Common myeloid progenitor, CD34-positive (primary cell): Measurements from ENCODE around the gene MLLT10. TPM values are rescaled to one million over a fixed set of nuclear protein-coding genes. Genes with fewer than 3 reads are reported as not detected.

Experiments
- CTCF ChIA-PET: fragments of 350-600 bp; sonication (Branson Sonifier 250); formaldehyde crosslinking; loops from one replicate; lab custom pipeline; 2021; ENCODE audit warnings: antibody characterized with exemption; lab: Charles Lee
- POLR2A ChIA-PET: fragments of 350-600 bp; sonication (Branson Sonifier 250); formaldehyde crosslinking; loops from one replicate; lab custom pipeline; 2021; ENCODE audit warnings: antibody characterized with exemption; lab: Charles Lee
- DNase-seq, 3 donors: peaks; one replicate each; pipeline versions ENCODE4 v3.0.0 to v3.0.0-alpha.2; 2013
- H3K27ac ChIP-seq, 2 experiments: 1 replicate in 1 of 2; 2 replicates in 1 of 2; pipeline ENCODE4 v1.7.0; 2013; ENCODE audit warnings: inconsistent platforms in 2 of 2, low read length in 2 of 2, mild to moderate bottlenecking in 2 of 2, low read depth in 1 of 2, moderate library complexity in 1 of 2; ENCODE audit not compliant: severe bottlenecking in 2 of 2, insufficient read depth in 1 of 2, poor library complexity in 1 of 2
- H3K27me3 ChIP-seq, 5 experiments: replicated peaks in 2 of 5; 1 replicate in 3 of 5; 2 replicates in 2 of 5; pipeline versions ENCODE4 v1.6.1 to v1.7.0; 2013; ENCODE audit warnings: low read length in 4 of 5, mild to moderate bottlenecking in 2 of 5, moderate library complexity in 2 of 5, inconsistent platforms in 1 of 5; ENCODE audit not compliant: insufficient read depth in 5 of 5, control insufficient read depth in 4 of 5
- H3K36me3 ChIP-seq, 4 experiments: 1 replicate in 2 of 4; 2 replicates in 2 of 4; pipeline versions ENCODE4 v1.6.1 to v1.7.0; 2013; ENCODE audit warnings: low read length in 3 of 4, control low read depth in 1 of 4, mild to moderate bottlenecking in 1 of 4; ENCODE audit not compliant: control insufficient read depth in 4 of 4, insufficient read depth in 4 of 4
- H3K4me1 ChIP-seq, 4 experiments: 1 replicate in 3 of 4; 2 replicates in 1 of 4; pipeline versions ENCODE4 v1.6.1 to v1.7.1; 2013; ENCODE audit warnings: low read length in 3 of 4, mild to moderate bottlenecking in 3 of 4, control low read depth in 1 of 4, inconsistent platforms in 1 of 4, moderate library complexity in 1 of 4; ENCODE audit not compliant: control insufficient read depth in 4 of 4, insufficient read depth in 4 of 4; ENCODE audit errors: control extremely low read depth in 1 of 4
- H3K4me3 ChIP-seq, 7 experiments: 1 replicate in 4 of 7; 2 replicates in 3 of 7; pipeline versions ENCODE4 v1.5.1 to v1.7.0; 2013; ENCODE audit warnings: mild to moderate bottlenecking in 7 of 7, low read length in 6 of 7, moderate library complexity in 6 of 7, inconsistent platforms in 2 of 7, low read depth in 2 of 7, control low read depth in 1 of 7; ENCODE audit not compliant: insufficient read depth in 4 of 7, control insufficient read depth in 1 of 7; ENCODE audit errors: extremely low read depth in 1 of 7
- H3K9me3 ChIP-seq, 5 experiments: 1 replicate in 4 of 5; 2 replicates in 1 of 5; pipeline versions ENCODE4 v1.6.1 to v1.7.1; 2013; ENCODE audit warnings: low read length in 4 of 5, mild to moderate bottlenecking in 2 of 5, inconsistent platforms in 1 of 5, low read depth in 1 of 5, moderate library complexity in 1 of 5; ENCODE audit not compliant: control insufficient read depth in 4 of 5, insufficient read depth in 2 of 5; ENCODE audit errors: control extremely low read depth in 1 of 5
- WGBS: methylation state at CpG from one replicate; pipeline ENCODE4 v1.1.5; 2013; ENCODE audit not compliant: insufficient coverage; 5-methylcytosine and 5-hydroxymethylcytosine counted together
- polyA plus RNA-seq: library from polyadenylated mRNA; unstranded; fragments of 120-200 nt; gene quantifications from one replicate; pipeline ENCODE4 v1.2.1, GENCODE V29; 2013

The MLLT10 gene
- polyA plus RNA-seq: 65.0 TPM

DNA sequence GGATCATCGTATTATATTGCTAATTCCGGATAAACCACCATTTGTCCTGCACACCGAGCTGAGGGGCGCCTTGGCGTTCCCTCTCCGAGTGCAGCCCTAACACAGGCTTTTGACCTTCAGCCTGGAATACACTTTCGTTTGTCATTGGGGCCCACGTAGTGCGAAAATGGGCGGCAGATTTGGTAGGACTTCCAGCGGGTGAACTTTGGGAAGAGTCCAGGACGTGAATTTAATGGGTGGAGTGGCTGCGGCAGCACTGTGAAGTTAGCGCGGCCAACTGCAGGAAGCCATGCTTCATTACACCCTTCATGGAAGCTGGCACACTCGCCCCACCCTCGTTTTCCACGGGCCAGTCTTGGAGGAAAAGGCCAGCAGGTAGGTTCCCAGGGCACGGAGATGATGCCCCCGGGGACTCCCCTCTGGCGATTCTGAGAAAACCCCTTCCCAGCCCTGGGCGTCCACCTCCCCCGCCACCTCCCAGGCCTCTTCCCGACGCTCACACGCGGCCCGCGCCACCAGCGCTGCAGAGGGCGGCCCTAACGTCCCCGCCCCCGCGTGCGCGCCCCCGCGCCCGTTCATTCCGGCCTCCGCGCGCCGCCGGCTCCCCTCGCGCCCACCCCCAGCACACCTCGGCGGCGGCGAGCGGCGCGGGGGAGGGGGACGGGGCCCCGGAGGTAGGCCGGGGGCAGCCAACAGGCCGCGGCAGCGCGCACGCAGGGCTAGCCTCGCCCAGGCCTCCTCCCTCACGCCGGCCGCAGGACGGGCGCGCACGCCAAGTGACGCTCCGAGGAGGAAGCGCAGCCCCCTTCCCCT is at the start of gene MLLT10:
Gene MLLT10 (plus strand): TSS at position 766 of the 813 bp plus-strand sequence. CDS start 413 bp downstream, outside the sequence.
- CTCF ChIA-PET: interaction anchor here (1.0 to 16.3 kb wide), 4 partner anchors 12 to 36 kb away, joined by 3 to 134 read pairs (median 6); no protein-coding TSS in a partner anchor
- Histone ChIP-seq H3K9me3 (no peaks in the 10 kb centered on the region), H3K27me3 (no peaks in the 10 kb centered on the region), H3K4me3 (peak within 1 kb of the TSS; percentile 78 to 89 (median 82)), H3K27ac (peak within 1 kb of the TSS; percentile 82 to 90), H3K4me1 (peaks cover 13 to 49% (median 34%) of the 10 kb centered on the region in 4 experiments), H3K36me3 (peaks cover 0 to 11% (median 10%) of the 10 kb centered on the region in 4 experiments)
- peak; percentile 96 to 99 (median 99) for DNase-seq
- WGBS: 0% methylated on average over 54 of the region's 74 CpGs
- POLR2A ChIA-PET: interaction anchor here (1.0 to 1.4 kb wide), 2 partner anchors 10 to 37 kb away, joined by 3 to 9 read pairs; no protein-coding TSS in a partner anchor

DNA sequence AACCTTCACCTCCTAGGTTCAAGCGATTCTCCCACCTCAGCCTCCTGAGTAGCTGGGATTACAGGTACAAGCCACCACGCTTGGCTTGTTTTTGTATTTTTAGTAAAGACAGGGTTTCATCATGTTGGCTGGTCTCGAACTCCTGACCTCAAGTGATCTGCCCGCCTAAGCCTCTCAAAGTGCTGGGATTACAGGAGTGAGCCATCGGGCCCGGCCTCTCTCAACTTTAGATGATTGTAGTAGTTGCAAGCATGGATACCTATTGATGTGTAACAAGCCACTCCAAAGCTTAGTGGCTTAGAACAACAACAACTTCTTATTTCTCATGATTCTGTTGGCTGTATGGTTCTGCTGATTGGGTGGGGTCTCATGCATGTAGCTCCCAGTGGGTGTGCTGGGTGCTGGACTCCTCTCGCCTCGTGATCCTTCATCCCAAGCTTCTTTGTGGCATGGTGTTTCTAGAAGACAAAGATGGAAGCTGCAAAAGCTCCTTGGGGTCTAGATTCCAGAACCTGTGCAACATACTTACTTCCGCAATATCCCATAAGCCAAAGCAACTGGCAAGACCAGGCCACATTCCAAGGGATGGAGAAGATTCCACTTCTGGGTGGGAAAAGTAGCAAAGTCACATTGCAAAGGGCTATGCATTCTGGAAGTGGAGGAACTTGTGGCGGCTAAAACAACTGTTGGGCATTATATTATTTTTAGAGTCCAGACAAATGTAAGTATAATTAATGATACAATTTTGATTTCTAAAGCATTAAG is 46.4 kb upstream of the MLLT10 start:
- H3K27me3 ChIP-seq: no peaks in the 10 kb centered on the region
- H3K36me3 ChIP-seq: no peaks in the 10 kb centered on the region
- H3K27ac ChIP-seq: no peak overlapping the region
- ChIA-PET POLR2A (interaction anchor here (0.6 kb wide), 1 partner anchor 57 kb away, joined by 3 read pairs; no protein-coding TSS in a partner anchor), CTCF (interaction anchor here (1.5 kb wide), 1 partner anchor 9 kb away, joined by 4 read pairs; no protein-coding TSS in a partner anchor)
- H3K4me3 ChIP-seq: no peak overlapping the region
- 93% methylated on average over 3 of the region's 10 CpGs for WGBS
- H3K9me3 ChIP-seq: peaks cover 0 to 2% (median 0%) of the 10 kb centered on the region in 5 experiments
- H3K4me1 ChIP-seq: peaks cover 0 to 5% (median 0%) of the 10 kb centered on the region in 4 experiments
- DNase-seq: no peak

DNA sequence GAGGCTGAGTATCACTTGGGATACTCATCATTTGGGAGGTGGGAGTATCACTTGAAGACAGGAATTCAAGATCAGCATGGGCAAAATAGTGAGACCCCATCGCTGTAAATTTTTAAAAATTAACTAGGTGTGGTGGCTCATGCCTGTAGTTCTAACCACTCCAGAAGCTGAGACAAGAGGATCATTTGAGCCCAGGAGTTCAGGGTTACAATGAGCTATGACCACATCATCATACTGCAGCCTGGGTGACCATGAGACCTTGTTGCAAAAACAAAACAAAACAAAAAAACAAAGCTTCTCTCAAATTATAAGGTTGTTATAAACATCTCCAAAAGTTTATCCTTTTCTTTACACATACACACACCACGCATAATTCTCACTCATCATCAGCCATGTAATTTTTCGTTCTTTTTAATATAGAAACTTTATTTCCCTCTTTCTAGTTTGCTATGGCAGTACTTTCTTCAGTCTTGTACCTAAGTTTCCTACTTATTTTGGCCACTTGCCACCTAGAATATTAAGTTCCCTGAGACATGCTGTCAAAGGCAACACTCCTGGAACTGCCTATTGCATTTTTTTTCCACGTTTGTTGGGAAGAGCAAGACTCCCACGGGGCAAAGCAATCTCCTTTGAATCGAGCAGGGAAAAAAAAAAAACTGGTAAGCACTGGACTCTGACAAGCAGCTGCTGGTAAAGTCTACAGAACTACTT is 45.6 kb upstream of the MLLT10 start:
- no peaks in the 10 kb centered on the region for H3K27me3 ChIP-seq
- H3K36me3 ChIP-seq: no peaks in the 10 kb centered on the region
- no peak overlapping the region for H3K27ac ChIP-seq
- peaks cover 0 to 5% (median 0%) of the 10 kb centered on the region in 4 experiments for H3K4me1 ChIP-seq
- no peak for DNase-seq
- H3K4me3 ChIP-seq: no peak overlapping the region
- POLR2A ChIA-PET: no interaction called here
- 71% methylated on average over 6 of the region's 6 CpGs for WGBS
- CTCF ChIA-PET: interaction anchor here (1.5 kb wide), 1 partner anchor 8 kb away, joined by 4 read pairs; no protein-coding TSS in a partner anchor
- H3K9me3 ChIP-seq: no peaks in the 10 kb centered on the region

DNA sequence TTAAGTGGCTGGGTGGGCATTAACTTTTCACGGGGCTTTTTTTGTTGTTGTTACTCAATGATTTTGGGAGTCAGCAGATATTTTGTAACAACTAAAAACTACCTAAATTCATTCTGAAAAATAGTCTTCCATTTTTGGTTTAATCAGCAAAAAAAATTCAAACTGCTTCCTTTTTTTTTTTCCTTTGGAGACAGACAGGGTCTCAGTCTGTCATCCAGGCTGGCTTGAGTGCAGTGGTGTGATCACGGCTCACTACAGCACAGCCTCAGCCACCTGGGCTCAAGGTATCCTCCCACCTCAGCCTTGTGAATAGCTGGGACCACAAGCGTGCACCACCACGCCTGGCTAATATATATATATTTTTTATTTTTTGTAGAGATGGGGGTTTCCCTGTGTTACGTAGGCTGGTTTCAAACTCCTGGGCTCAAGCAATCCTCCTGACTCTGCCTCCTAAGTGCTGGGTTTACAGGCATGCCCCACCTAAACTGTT is 45.0 kb upstream of the MLLT10 start:
- no peaks in the 10 kb centered on the region for H3K9me3 ChIP-seq
- ChIA-PET CTCF (interaction anchor here (0.5 kb wide), 1 partner anchor 463 kb away, joined by 3 read pairs; no protein-coding TSS in a partner anchor), POLR2A (no interaction called here)
- no peaks in the 10 kb centered on the region for H3K27me3 ChIP-seq
- peak in 1 of 3 donors; percentile 15 for DNase-seq
- no peaks in the 10 kb centered on the region for H3K36me3 ChIP-seq
- no peak overlapping the region for H3K4me3 ChIP-seq
- H3K27ac ChIP-seq: no peak overlapping the region
- H3K4me1 ChIP-seq: peaks cover 0 to 10% (median 4%) of the 10 kb centered on the region in 4 experiments
- no CpG with 5 or more reads among the region's 5 CpGs for WGBS

DNA sequence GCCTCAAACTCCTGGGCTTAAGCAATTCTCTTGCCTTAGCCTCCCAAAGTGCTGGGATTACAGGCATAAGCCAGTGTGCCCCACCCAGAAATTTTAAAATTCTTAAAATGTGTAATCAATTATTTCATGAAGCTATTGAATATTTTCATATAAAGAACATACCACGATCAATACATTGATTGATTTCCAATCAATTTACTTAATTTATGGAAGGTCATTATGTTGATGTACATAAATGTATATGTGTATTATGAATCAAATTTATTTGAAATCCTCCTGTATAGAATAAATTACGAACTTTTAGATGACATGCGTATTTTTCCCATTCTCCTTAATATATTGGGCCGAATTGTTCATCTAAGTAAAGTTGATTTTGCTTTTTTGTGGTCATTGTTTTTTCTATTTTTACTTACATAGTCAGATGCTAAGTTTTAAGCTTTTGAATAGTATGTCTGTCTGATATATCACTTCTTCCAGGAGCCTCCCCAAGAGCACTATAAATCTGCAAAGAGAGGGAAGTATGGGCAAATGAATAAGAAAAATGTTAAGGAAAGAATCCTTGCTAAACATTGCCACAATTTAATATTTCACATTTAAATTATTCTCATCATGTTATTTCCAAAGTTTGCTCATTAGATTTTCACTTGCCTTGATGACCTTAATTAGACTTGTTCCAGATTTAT is 43.9 kb upstream of the MLLT10 start:
- POLR2A ChIA-PET: interaction anchor here (0.7 kb wide), 1 partner anchor 1435 kb away, joined by 3 read pairs; no protein-coding TSS in a partner anchor
- H3K4me1 ChIP-seq: peaks cover 3 to 15% (median 11%) of the 10 kb centered on the region in 4 experiments
- no peak overlapping the region for H3K27ac ChIP-seq
- H3K9me3 ChIP-seq: no peaks in the 10 kb centered on the region
- no CpG with 5 or more reads among the region's 4 CpGs for WGBS
- no peaks in the 10 kb centered on the region for H3K36me3 ChIP-seq
- CTCF ChIA-PET: interaction anchor here (1.1 kb wide), 1 partner anchor 37 kb away, joined by 4 read pairs; no protein-coding TSS in a partner anchor
- no peaks in the 10 kb centered on the region for H3K27me3 ChIP-seq
- H3K4me3 ChIP-seq: no peak overlapping the region
- no peak for DNase-seq

DNA sequence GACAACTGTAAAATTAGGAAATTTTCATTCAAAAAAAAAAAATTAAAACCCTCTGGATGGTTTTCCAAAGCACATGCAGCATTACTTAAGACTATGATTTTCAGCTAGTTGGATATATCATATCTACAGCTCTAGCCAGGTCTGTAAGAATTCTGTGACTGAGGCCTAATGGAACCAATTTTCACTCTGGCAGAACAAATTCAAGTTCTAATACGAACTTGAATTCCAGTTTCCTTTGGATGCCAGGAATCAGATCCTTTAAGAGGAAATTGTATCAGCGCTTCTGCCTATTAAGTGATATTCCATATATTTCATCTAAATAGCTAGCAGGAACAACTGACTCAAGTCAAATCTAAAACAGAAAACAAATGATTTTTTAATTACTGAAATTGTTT is 43.3 kb upstream of the MLLT10 start:
- ChIA-PET CTCF (interaction anchor here (1.1 kb wide), 1 partner anchor 37 kb away, joined by 4 read pairs; no protein-coding TSS in a partner anchor), POLR2A (interaction anchor here (0.6 kb wide), 1 partner anchor 88 kb away, joined by 3 read pairs; no protein-coding TSS in a partner anchor)
- Histone ChIP-seq H3K4me1 (peaks cover 3 to 20% (median 13%) of the 10 kb centered on the region in 4 experiments), H3K4me3 (no peak overlapping the region), H3K27ac (no peak overlapping the region), H3K27me3 (no peaks in the 10 kb centered on the region), H3K36me3 (no peaks in the 10 kb centered on the region), H3K9me3 (no peaks in the 10 kb centered on the region)
- DNase-seq: no peak
- WGBS: 100% methylated on average over 1 of the region's 2 CpGs
